ENCODE data around the gene HRK. TPM values are rescaled to one million over a fixed set of nuclear protein-coding genes. Genes with fewer than 3 reads are reported as not detected.

Gene HRK
- not detected for total RNA-seq

- Mint-ChIP-seq H3K4me1 (ENCODE audit: low read depth in 2 of 2) (peaks cover 16% of the 10 kb centered on the region in 2 donors), H3K27ac (no peak within 1 kb of the TSS), H3K27me3 (peaks cover 59 to 72% of the 10 kb centered on the region in 2 donors), H3K4me3 (peak within 1 kb of the TSS; percentile 50), H3K36me3 (peaks cover 4% of the 10 kb centered on the region), H3K9me3 (no peaks in the 10 kb centered on the region)
- DNase-seq (ENCODE audit: low spot score) (no peak), ATAC-seq (no peak)
These were observed at the start of gene HRK for GRCh38 chr12:116881325-116881876. HRK (minus strand) TSS chr12:116881441; CDS start chr12:116881307, 134 bp downstream.

- Mint-ChIP-seq H3K4me3 (no peak overlapping the region), H3K9me3 (no peaks in the 10 kb centered on the region), H3K36me3 (peaks cover 29% of the 10 kb centered on the region), H3K27ac (no peak overlapping the region), H3K4me1 (ENCODE audit: low read depth in 2 of 2) (peaks cover 26 to 31% of the 10 kb centered on the region in 2 donors), H3K27me3 (no peaks in the 10 kb centered on the region)
- DNase-seq (ENCODE audit: low spot score) (no peak), ATAC-seq (no peak)
These were observed 48.6 kb upstream of the HRK start for GRCh38 chr12:116929885-116930284.

- DNase-seq (ENCODE audit: low spot score) = no peak
- Mint-ChIP-seq H3K27ac (no peak overlapping the region), H3K4me3 (no peak overlapping the region), H3K27me3 (no peaks in the 10 kb centered on the region), H3K4me1 (ENCODE audit: low read depth in 2 of 2) (peaks cover 33 to 42% of the 10 kb centered on the region in 2 donors), H3K9me3 (no peaks in the 10 kb centered on the region), H3K36me3 (peaks cover 25% of the 10 kb centered on the region)
- no peak for ATAC-seq
These were observed 47.3 kb upstream of the HRK start for GRCh38 chr12:116928504-116928903.

- Mint-ChIP-seq H3K4me1 (ENCODE audit: low read depth in 2 of 2) (peaks cover 37 to 48% of the 10 kb centered on the region in 2 donors), H3K27me3 (no peaks in the 10 kb centered on the region), H3K27ac (peak overlapping the region in 1 of 2 donors; percentile 58), H3K9me3 (no peaks in the 10 kb centered on the region), H3K36me3 (peaks cover 25% of the 10 kb centered on the region), H3K4me3 (no peak overlapping the region)
- DNase-seq (ENCODE audit: low spot score) (no peak), ATAC-seq (no peak)
These were observed 46.2 kb upstream of the HRK start for GRCh38 chr12:116927244-116927940.

GRCh38 chr12:116926283-116927243, 45.3 kb upstream of the HRK start:
- Mint-ChIP-seq H3K4me3 (no peak overlapping the region), H3K4me1 (ENCODE audit: low read depth in 2 of 2) (peaks cover 38 to 56% of the 10 kb centered on the region in 2 donors), H3K27ac (peak overlapping the region in 1 of 2 donors; percentile 58), H3K9me3 (no peaks in the 10 kb centered on the region), H3K27me3 (no peaks in the 10 kb centered on the region), H3K36me3 (peaks cover 18% of the 10 kb centered on the region)
- DNase-seq (ENCODE audit: low spot score) (no peak), ATAC-seq (no peak)

- Mint-ChIP-seq H3K36me3 (peaks cover 7% of the 10 kb centered on the region), H3K9me3 (no peaks in the 10 kb centered on the region), H3K4me1 (ENCODE audit: low read depth in 2 of 2) (peaks cover 53 to 64% of the 10 kb centered on the region in 2 donors), H3K4me3 (peak overlapping the region; percentile 82), H3K27me3 (no peaks in the 10 kb centered on the region), H3K27ac (peak overlapping the region; percentile 75)
- peak; percentile 86 to 94 for ATAC-seq
- DNase-seq (ENCODE audit: low spot score) = peak; percentile 63
These were observed 43.6 kb upstream of the HRK start for GRCh38 chr12:116924558-116925453.

GRCh38 chr12:116922194-116922897, 41.1 kb upstream of the HRK start:
- no peaks in the 10 kb centered on the region for H3K9me3 Mint-ChIP-seq
- DNase-seq (ENCODE audit: low spot score) (no peak), ATAC-seq (peak in 1 of 2 donors; percentile 34)
- H3K4me3 Mint-ChIP-seq = peak overlapping the region; percentile 19
- H3K4me1 Mint-ChIP-seq (ENCODE audit: low read depth in 2 of 2) = peaks cover 55 to 68% of the 10 kb centered on the region in 2 donors
- H3K27me3 Mint-ChIP-seq = no peaks in the 10 kb centered on the region
- H3K27ac Mint-ChIP-seq = peak overlapping the region; percentile 36 to 40
- no peaks in the 10 kb centered on the region for H3K36me3 Mint-ChIP-seq

GRCh38 chr12:116920939-116921338, 39.7 kb upstream of the HRK start:
- H3K36me3 Mint-ChIP-seq = no peaks in the 10 kb centered on the region
- no peak for DNase-seq (ENCODE audit: low spot score)
- H3K9me3 Mint-ChIP-seq = no peaks in the 10 kb centered on the region
- H3K4me1 Mint-ChIP-seq (ENCODE audit: low read depth in 2 of 2) = peaks cover 54 to 73% of the 10 kb centered on the region in 2 donors
- H3K27me3 Mint-ChIP-seq = no peaks in the 10 kb centered on the region
- no peak for ATAC-seq
- H3K27ac Mint-ChIP-seq = peak overlapping the region in 1 of 2 donors; percentile 18
- H3K4me3 Mint-ChIP-seq = no peak overlapping the region

- H3K9me3 Mint-ChIP-seq = no peaks in the 10 kb centered on the region
- no peaks in the 10 kb centered on the region for H3K27me3 Mint-ChIP-seq
- peaks cover 50 to 74% of the 10 kb centered on the region in 2 donors for H3K4me1 Mint-ChIP-seq (ENCODE audit: low read depth in 2 of 2)
- H3K36me3 Mint-ChIP-seq = no peaks in the 10 kb centered on the region
- H3K4me3 Mint-ChIP-seq = no peak overlapping the region
- ATAC-seq (no peak), DNase-seq (ENCODE audit: low spot score) (no peak)
- H3K27ac Mint-ChIP-seq = peak overlapping the region in 1 of 2 donors; percentile 19
These were observed 38.7 kb upstream of the HRK start for GRCh38 chr12:116919706-116920485.

- H3K27me3 Mint-ChIP-seq = no peaks in the 10 kb centered on the region
- H3K9me3 Mint-ChIP-seq = no peaks in the 10 kb centered on the region
- H3K4me1 Mint-ChIP-seq (ENCODE audit: low read depth in 2 of 2) = peaks cover 44 to 69% of the 10 kb centered on the region in 2 donors
- H3K27ac Mint-ChIP-seq = no peak overlapping the region
- H3K4me3 Mint-ChIP-seq = no peak overlapping the region
- ATAC-seq (no peak), DNase-seq (ENCODE audit: low spot score) (no peak)
- no peaks in the 10 kb centered on the region for H3K36me3 Mint-ChIP-seq
These were observed 38.0 kb upstream of the HRK start for GRCh38 chr12:116919247-116919661.

- Mint-ChIP-seq H3K4me1 (ENCODE audit: low read depth in 2 of 2) (peaks cover 41 to 65% of the 10 kb centered on the region in 2 donors), H3K27ac (no peak overlapping the region), H3K9me3 (no peaks in the 10 kb centered on the region), H3K4me3 (no peak overlapping the region), H3K36me3 (no peaks in the 10 kb centered on the region), H3K27me3 (no peaks in the 10 kb centered on the region)
- no peak for ATAC-seq
- DNase-seq (ENCODE audit: low spot score) = no peak
These were observed 37.2 kb upstream of the HRK start for GRCh38 chr12:116918464-116918863.

GRCh38 chr12:116916714-116917114, 35.5 kb upstream of the HRK start:
- ATAC-seq = peak; percentile 96 to 97
- Mint-ChIP-seq H3K27ac (peak overlapping the region; percentile 68 to 89), H3K27me3 (no peaks in the 10 kb centered on the region), H3K4me1 (ENCODE audit: low read depth in 2 of 2) (peaks cover 36 to 54% of the 10 kb centered on the region in 2 donors), H3K4me3 (peak overlapping the region; percentile 70), H3K36me3 (no peaks in the 10 kb centered on the region), H3K9me3 (no peaks in the 10 kb centered on the region)
- peak; percentile 87 for DNase-seq (ENCODE audit: low spot score)

All from natural killer cell treated with Interleukin-12 subunit alpha and Interleukin-12 subunit beta and Interleukin-15 and Interleukin-18, amount 100 ng/mL, for 72 hours (primary cell).